ENCODE data around the gene VPS8. TPM values are rescaled to one million over a fixed set of nuclear protein-coding genes. Genes with fewer than 3 reads are reported as not detected.

The VPS8 gene
- polyA plus RNA-seq, 2 of the 4 experiments (the other 2 are of a cell fraction), result 10.3 to 30.1 TPM

GRCh38 chr3:184880276-184881019 lies 68.5 kb downstream of the VPS8 start:
- Histone ChIP-seq H3K27ac (no peak overlapping the region), H3K4me3 (no peak overlapping the region), H3K9me3 (no peaks in the 10 kb centered on the region), H3K4me1 (no peaks in the 10 kb centered on the region), H3K4me2 (no peak overlapping the region)
- WGBS (ENCODE audit: missing lambda C conversion rate), result 94% methylated on average over 2 of the region's 2 CpGs
- FAIRE-seq, result no peak
- no peak for ATAC-seq
- TF ChIP-seq EP300 (IDR thresholded peaks at IDR 0.05) (no peak), NPAS2 (CRISPR knock-in tag; IDR thresholded peaks at IDR 0.05; ENCODE audit: borderline replicate concordance) (no peak), ATOH8 (CRISPR knock-in tag; IDR thresholded peaks at IDR 0.05; ENCODE audit: low read depth) (no peak), SREBF2 (IDR thresholded peaks at IDR 0.05) (no peak), SMC3 (IDR thresholded peaks at IDR 0.05) (no peak), ZFP36 (IDR thresholded peaks at IDR 0.05; ENCODE audit: borderline replicate concordance, partially characterized antibody) (no peak), FOXS1 (CRISPR knock-in tag; IDR thresholded peaks at IDR 0.05) (no peak), KDM1A (IDR thresholded peaks at IDR 0.05; ENCODE audit: low read depth) (no peak), HMGXB4 (CRISPR knock-in tag; IDR thresholded peaks at IDR 0.05; ENCODE audit: borderline replicate concordance) (no peak), POLR2A (IDR thresholded peaks at IDR 0.05; ENCODE audit: low read length) (no peak), E2F6 (IDR thresholded peaks at IDR 0.05; ENCODE audit: borderline replicate concordance, low read depth) (no peak), PHF8 (IDR thresholded peaks at IDR 0.05; ENCODE audit: borderline replicate concordance, low read depth) (no peak), HOXA7 (CRISPR knock-in tag; IDR thresholded peaks at IDR 0.05) (no peak), ZSCAN20 (CRISPR knock-in tag; IDR thresholded peaks at IDR 0.05) (no peak), HEYL (CRISPR knock-in tag; IDR thresholded peaks at IDR 0.05) (no peak), HOXB5 (CRISPR knock-in tag; IDR thresholded peaks at IDR 0.05) (no peak), RNF2 (IDR thresholded peaks at IDR 0.05; ENCODE audit: borderline replicate concordance, low read depth) (no peak)
- TF ChIP-seq, protein P1, sequence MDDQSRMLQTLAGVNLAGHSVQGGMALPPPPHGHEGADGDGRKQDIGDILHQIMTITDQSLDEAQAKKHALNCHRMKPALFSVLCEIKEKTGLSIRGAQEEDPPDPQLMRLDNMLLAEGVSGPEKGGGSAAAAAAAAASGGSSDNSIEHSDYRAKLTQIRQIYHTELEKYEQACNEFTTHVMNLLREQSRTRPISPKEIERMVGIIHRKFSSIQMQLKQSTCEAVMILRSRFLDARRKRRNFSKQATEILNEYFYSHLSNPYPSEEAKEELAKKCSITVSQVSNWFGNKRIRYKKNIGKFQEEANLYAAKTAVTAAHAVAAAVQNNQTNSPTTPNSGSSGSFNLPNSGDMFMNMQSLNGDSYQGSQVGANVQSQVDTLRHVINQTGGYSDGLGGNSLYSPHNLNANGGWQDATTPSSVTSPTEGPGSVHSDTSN (IDR thresholded peaks at IDR 0.05), result no peak
- POLR2A ChIA-PET, result no interaction called here
- CTCF ChIA-PET, result no interaction called here
- DNase-seq (ENCODE audit: low read depth in 1 of 2, low spot score in 1 of 2), result no peak

DNA sequence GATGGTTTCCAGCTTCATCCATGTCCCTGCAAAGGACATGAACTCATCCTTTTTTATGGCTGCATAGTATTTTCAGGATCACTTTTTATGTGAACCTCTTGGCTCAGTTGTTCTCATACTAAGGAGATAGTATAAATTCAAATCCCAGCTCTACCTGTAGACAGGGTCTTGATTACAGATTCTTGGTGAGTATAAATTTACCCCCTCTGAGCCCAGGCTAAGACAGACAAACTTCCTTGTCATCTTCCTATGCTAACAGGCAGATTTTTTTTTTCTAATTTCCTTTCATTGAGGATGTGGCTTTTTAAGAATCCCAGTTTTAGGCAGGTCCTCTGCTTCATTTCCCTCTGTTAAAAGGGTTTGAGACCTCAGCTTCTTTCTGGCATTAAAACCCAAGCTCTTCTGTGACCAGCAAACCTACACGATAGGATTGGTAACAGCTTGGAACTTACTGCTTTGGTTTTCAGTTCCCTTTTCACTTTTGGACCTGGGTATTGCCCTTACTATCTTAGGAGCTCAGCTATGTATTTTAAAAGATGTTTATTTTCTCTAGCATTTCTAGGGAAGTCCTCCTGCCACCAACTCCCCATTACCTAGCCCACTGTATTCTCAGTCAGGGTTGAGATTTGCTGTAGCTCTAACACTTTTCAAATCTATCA lies 72.5 kb downstream of the VPS8 start:
- H3K27ac ChIP-seq, result no peak overlapping the region
- ATAC-seq, result no peak
- no peak for DNase-seq (ENCODE audit: low read depth in 1 of 2, low spot score in 1 of 2)
- no peak overlapping the region for H3K4me2 ChIP-seq
- ChIA-PET POLR2A (no interaction called here), CTCF (no interaction called here)
- no peaks in the 10 kb centered on the region for H3K4me1 ChIP-seq
- WGBS (ENCODE audit: missing lambda C conversion rate), result 80% methylated on average over 1 of the region's 1 CpG
- FAIRE-seq, result no peak
- no peaks in the 10 kb centered on the region for H3K9me3 ChIP-seq
- TF ChIP-seq, protein P1 (IDR thresholded peaks at IDR 0.05), result no peak
- TF ChIP-seq ESRRA (IDR thresholded peaks at IDR 0.05; ENCODE audit: borderline replicate concordance, low read length), result no peak
- TF ChIP-seq SMC3 (IDR thresholded peaks at IDR 0.05), result no peak
- TF ChIP-seq EP300 (IDR thresholded peaks at IDR 0.05), result no peak
- no peak for TF ChIP-seq CBX8 (IDR thresholded peaks at IDR 0.05)
- TF ChIP-seq RCOR1 (IDR thresholded peaks at IDR 0.05; ENCODE audit: low read depth, low read length), result no peak
- TF ChIP-seq NFE2L2 (conservative IDR thresholded peaks at IDR 0.05; ENCODE audit: low read length), result no peak
- no peak for TF ChIP-seq HEYL (CRISPR knock-in tag; IDR thresholded peaks at IDR 0.05)
- no peak for TF ChIP-seq KDM1A (IDR thresholded peaks at IDR 0.05; ENCODE audit: low read depth)
- no peak for TF ChIP-seq NR3C1 (IDR thresholded peaks at IDR 0.05)
- TF ChIP-seq BHLHE40 (IDR thresholded peaks at IDR 0.05; ENCODE audit: low read depth, low read length), result no peak
- H3K4me3 ChIP-seq, result no peak overlapping the region

Data from A549 (cell line).